GM21447 (cell line): ENCODE results near the gene GPR146.
"Not testable (repeated sequence)": the region's sequence is repeated elsewhere in the genome, so short reads cannot be mapped to it uniquely, and the experiment has no call there.

Source experiments
- ATAC-seq: cut with Tn5 transposase; IDR thresholded peaks from one replicate; pipeline ENCODE4 v1.9.1; 2021; ENCODE audit not compliant: unreplicated experiment

The GPR146 gene

GRCh38 chr7:1074018-1074417 is 29.7 kb downstream of the GPR146 start:
- ATAC-seq = not testable (repeated sequence)

GRCh38 chr7:1074593-1075431 is 30.5 kb downstream of the GPR146 start:
- no peak for ATAC-seq

GRCh38 chr7:1076184-1077072 is 32.1 kb downstream of the GPR146 start:
- no peak for ATAC-seq

GRCh38 chr7:1078519-1078918 is 34.2 kb downstream of the GPR146 start:
- ATAC-seq = no peak

GRCh38 chr7:1078985-1079384 is 34.6 kb downstream of the GPR146 start:
- ATAC-seq = no peak

- ATAC-seq = no peak
Observed at GRCh38 chr7:1079546-1079945, 35.2 kb downstream of the GPR146 start.

DNA sequence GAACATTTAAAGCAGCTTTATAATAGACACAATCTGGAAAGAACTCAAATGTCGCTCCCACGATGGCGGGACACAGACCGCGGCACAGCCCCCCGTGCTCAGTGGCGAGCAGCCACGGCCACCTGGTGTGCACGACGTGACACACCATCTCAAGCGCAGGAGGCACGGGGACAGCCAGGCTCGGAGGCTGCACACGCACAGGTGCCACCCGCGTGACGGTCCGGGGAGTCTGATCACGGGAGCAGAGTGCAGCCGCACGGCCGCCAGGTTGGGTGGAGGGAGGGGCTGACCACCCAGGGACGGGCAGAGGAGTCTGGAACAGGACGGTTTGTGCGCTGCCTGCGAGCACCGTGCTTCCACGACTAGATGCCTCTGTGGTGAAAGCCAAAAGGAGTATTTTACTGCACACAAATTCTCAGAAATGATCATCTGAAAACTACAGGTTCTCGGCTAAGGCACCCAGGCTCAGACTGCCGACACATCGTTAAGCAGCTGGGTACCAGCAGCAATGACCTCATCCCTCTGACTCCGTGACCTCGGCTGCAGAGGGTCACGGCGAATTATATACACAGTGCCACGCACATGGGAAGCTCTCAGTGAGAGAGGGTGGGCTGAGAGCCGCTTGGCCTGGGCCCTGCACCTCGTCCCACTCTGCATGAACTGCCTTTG is 36.0 kb downstream of the GPR146 start:
- no peak for ATAC-seq

GRCh38 chr7:1080921-1081255 is 36.5 kb downstream of the GPR146 start:
- no peak for ATAC-seq

DNA sequence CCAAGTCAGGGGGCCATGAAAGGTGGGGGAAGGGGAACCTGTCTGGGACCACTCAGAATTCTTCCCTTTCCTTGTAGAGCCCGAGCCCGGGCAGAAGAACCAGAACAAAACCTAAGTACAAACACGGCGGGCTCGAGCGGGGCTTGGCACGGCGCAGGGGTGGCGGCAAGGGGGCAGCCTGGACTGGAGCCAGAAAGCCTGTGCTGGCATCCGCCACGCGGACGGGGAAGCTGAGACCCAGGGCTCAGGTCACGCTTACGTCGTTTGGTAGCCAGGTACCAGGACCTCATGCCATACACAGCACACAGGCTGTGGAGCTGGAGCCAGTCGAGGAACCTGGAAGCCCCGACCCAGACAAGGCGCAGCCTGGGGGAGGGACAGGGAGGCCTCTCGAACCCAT is 37.0 kb downstream of the GPR146 start:
- no peak for ATAC-seq

- no peak for ATAC-seq
Observed at GRCh38 chr7:1081931-1082401, 37.6 kb downstream of the GPR146 start.

GRCh38 chr7:1083729-1084657 is 39.6 kb downstream of the GPR146 start:
- no peak for ATAC-seq

DNA sequence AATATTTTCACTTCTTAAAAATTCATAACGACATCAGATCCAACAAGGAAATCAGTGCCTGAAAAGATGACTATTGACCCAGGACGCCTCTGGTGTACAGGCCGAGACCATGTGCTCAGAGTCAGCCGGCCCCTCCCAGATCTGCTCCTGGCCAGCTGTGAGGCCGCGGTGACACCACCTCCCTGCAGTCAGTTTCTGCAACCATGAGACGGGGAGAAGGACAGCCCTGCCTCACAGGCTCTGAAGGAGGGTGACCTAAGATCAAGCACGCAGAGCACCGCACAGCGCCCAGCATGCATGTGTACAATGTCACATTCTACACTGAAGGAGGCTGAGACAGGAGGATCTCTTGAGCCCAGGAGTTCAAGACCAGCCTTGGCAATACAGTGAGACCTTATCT is 40.9 kb downstream of the GPR146 start:
- ATAC-seq = no peak

- no peak for ATAC-seq
Observed at GRCh38 chr7:1085910-1086421, 41.6 kb downstream of the GPR146 start.

- peak; percentile 71 for ATAC-seq
Observed at GRCh38 chr7:1086588-1087464, 42.5 kb downstream of the GPR146 start.

DNA sequence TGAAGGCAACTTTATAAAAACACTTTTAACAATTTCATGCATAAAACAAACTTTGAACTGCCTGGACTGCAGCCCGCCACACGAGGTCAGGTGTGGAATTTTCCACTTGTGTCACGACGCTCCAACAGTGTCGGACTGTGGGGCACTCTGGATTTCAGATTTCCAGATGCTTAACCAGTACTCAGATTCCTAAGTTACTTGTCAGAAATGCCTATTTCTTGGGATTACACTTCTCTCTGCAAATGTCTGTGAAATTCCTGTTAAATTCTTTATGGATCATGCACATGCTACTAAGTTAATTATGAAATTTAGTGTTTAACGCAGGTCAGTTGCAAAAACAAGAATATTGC is 43.1 kb downstream of the GPR146 start:
- ATAC-seq = no peak

DNA sequence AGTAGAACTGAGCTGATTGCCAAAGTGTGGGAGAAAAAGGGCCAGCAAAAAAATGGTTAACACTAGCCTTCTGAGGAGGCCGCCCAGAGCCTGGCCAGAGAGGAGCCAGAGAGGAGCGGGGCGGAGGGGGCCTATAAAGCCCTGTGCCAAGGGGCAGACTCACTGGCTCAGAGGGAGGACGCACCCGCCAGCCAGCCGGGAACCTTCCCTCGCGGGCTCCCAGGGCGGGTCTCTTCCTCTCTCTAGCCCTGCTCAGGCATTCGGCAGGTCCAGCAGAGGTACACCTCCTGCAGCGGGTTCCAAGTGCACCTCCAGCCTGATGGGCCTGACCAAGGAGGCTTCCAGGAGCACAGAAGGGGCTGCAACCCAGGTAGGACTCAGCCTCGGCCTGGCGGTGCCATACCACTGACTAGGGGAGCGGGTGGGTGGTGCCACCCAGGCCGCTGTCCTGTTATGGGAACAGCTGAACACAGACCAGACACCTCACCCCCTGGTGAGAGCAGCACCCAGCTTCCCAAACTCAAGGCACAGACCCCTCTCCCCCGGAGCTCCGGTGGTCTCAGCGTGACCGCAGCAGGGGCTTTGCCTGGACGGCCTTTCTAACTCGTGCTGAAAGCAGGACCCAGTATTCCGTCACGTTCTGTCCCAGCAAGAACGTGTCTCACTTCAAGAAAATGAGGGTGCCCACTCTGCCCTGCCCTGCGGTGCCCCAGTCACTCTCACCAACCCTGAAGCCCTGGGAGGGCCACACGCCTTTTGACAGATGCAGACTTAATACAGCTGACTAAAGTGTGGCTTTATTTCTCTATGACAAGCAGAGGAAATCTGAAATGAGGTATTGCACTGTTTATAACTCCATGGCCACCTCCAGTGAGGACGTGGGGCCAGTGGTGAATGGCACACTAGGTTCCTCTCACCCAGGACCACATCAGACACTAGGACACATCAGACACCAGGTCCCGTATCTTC is 43.9 kb downstream of the GPR146 start, which contains the start of gene GPER1:
TSS of gene GPER1 (plus strand) at position 162 of the 969 bp plus-strand sequence. CDS start 3,616 bp downstream, outside the sequence.
- ATAC-seq = no peak

GRCh38 chr7:1090236-1090635 is 45.9 kb downstream of the GPR146 start:
- ATAC-seq = no peak
